ENCODE data around the gene HAVCR1. TPM values are rescaled to one million over a fixed set of nuclear protein-coding genes. Genes with fewer than 3 reads are reported as not detected.
"Not testable (repeated sequence)": the region's sequence is repeated elsewhere in the genome, so short reads cannot be mapped to it uniquely, and the experiment has no call there.

Gene HAVCR1
- total RNA-seq, 2 donors from 2014 or later, result not detected

- Histone ChIP-seq H3K27me3 (no peaks in the 10 kb centered on the region), H3K4me3 (no peak overlapping the region), H3K9me3 (no peaks in the 10 kb centered on the region), H3K27ac (no peak overlapping the region), H3K4me1 (no peaks in the 10 kb centered on the region), H3K36me3 (no peaks in the 10 kb centered on the region)
- TF ChIP-seq, protein P1, sequence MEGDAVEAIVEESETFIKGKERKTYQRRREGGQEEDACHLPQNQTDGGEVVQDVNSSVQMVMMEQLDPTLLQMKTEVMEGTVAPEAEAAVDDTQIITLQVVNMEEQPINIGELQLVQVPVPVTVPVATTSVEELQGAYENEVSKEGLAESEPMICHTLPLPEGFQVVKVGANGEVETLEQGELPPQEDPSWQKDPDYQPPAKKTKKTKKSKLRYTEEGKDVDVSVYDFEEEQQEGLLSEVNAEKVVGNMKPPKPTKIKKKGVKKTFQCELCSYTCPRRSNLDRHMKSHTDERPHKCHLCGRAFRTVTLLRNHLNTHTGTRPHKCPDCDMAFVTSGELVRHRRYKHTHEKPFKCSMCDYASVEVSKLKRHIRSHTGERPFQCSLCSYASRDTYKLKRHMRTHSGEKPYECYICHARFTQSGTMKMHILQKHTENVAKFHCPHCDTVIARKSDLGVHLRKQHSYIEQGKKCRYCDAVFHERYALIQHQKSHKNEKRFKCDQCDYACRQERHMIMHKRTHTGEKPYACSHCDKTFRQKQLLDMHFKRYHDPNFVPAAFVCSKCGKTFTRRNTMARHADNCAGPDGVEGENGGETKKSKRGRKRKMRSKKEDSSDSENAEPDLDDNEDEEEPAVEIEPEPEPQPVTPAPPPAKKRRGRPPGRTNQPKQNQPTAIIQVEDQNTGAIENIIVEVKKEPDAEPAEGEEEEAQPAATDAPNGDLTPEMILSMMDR (IDR thresholded peaks at IDR 0.05), result no peak
- no peak for DNase-seq (ENCODE audit: low spot score)
These were observed 975 bp upstream of the HAVCR1 start for GRCh38 chr5:157059891-157060290.

DNA sequence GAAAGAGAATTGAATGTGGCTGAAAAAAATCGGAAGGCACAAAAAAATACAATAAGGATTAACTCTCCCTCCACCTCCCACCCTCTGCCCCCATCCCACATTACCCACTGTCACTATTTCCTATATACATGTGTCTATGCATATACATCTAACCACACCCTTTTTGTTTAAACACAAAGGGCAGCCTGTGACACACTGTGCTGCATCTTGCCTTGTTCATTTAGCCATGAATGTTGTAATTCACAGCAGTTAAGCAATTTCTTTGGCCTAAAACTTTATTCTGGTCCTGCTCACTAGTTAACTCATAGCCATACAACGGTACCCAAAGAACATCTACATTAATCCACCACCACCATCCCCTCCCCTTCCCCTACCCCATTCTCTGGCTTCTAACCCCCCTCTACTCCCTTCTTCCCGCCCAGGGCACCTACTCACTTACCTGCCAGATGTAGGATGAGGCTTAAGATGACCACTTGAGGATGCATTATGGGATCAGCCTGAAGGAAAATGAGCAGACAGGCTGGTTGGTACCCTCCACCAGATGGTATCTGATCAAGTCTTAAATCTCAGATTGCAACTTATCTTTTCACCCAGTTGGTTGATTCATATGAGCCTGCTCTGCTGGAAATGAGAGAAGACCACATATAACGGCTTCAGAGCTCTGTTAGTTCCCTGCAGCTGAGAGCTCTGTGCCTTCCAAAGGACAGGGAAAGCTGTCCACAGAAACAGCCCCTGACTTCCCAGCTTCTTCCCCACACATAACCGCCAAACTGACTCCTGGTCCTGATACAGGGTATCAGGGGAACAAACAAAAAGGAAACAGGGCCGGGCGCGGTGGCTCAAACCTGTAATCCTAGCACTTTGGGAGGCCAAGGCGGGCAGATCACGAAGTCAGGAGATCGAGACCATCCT, 1.2 kb downstream of the HAVCR1 start:
- no peaks in the 10 kb centered on the region for H3K36me3 ChIP-seq
- H3K9me3 ChIP-seq, result no peaks in the 10 kb centered on the region
- no peak overlapping the region for H3K4me3 ChIP-seq
- DNase-seq (ENCODE audit: low spot score), result no peak
- H3K4me1 ChIP-seq, result no peaks in the 10 kb centered on the region
- no peaks in the 10 kb centered on the region for H3K27me3 ChIP-seq
- H3K27ac ChIP-seq, result no peak overlapping the region
- TF ChIP-seq, protein P1 (IDR thresholded peaks at IDR 0.05), result no peak

DNA sequence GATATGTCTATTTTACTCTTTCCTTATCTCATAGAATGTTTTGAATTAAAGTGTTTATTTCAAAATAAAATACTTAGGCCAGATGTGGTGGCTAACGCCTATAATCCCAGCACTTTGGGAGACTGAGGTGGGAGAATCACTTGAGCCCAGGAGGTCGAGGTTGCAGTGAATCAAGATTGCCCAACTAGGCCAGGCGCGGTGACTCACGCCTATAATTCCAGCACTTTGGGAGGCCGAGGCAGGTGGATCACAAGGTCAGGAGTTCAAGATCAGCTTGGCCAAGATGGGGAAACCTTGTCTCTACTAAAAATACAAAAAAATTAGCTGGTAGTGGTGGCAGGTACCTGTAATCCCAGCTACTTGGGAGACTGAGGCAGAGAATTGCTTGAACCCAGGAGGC, 2.1 kb downstream of the HAVCR1 start:
- DNase-seq (ENCODE audit: low spot score); H3K36me3 ChIP-seq; H3K27ac ChIP-seq; H3K4me3 ChIP-seq; H3K27me3 ChIP-seq; H3K9me3 ChIP-seq; H3K4me1 ChIP-seq: not testable (repeated sequence)

DNA sequence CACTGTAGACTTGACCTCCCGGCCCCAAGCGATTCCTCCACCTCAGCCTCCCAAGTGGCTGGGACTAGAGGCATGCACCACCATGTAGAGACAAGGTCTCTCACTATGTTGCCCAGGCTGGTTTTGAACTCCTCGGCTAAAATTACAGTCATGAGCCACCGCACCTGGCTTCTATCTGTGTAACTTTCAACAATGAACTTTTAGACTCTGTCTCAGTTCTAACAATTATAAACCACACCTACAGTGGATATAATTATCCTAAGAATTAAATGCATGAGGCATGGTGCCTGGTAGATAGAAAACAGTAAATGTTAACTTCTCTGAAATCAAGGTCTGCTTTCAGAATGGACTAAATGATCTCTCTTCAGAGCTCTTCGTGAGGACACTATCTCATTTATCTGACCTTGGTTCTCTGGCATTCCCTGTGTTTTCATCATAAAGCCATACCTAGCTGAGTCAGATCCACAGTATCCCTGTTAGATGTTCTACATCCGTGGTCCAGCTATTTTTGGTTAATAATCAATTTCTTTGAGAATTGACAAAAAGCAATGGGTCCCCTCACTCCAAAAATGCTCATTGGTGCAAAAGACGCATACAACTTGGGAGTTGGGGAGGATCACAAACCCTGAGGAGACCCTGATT, 7.2 kb downstream of the HAVCR1 start:
- TF ChIP-seq, protein P1 (IDR thresholded peaks at IDR 0.05), result no peak
- Histone ChIP-seq H3K27me3 (no peaks in the 10 kb centered on the region), H3K4me3 (no peak overlapping the region), H3K4me1 (no peaks in the 10 kb centered on the region), H3K36me3 (no peaks in the 10 kb centered on the region), H3K27ac (no peak overlapping the region), H3K9me3 (no peaks in the 10 kb centered on the region)
- no peak for DNase-seq (ENCODE audit: low spot score)

GRCh38 chr5:157050050-157050449, 8.9 kb downstream of the HAVCR1 start:
- Histone ChIP-seq H3K27me3 (no peaks in the 10 kb centered on the region), H3K27ac (no peak overlapping the region), H3K9me3 (no peaks in the 10 kb centered on the region), H3K4me1 (no peaks in the 10 kb centered on the region), H3K4me3 (no peak overlapping the region), H3K36me3 (no peaks in the 10 kb centered on the region)
- TF ChIP-seq, protein P1 (IDR thresholded peaks at IDR 0.05), result no peak
- DNase-seq (ENCODE audit: low spot score), result no peak

- H3K4me3 ChIP-seq, result no peak overlapping the region
- TF ChIP-seq, protein P1 (IDR thresholded peaks at IDR 0.05), result no peak
- no peaks in the 10 kb centered on the region for H3K36me3 ChIP-seq
- no peaks in the 10 kb centered on the region for H3K27me3 ChIP-seq
- H3K27ac ChIP-seq, result no peak overlapping the region
- no peaks in the 10 kb centered on the region for H3K4me1 ChIP-seq
- H3K9me3 ChIP-seq, result no peaks in the 10 kb centered on the region
- DNase-seq (ENCODE audit: low spot score), result no peak
These were observed 9.3 kb downstream of the HAVCR1 start for GRCh38 chr5:157049605-157050004.
